NOMO-1 treated with DMSO at 0.1 percent for 48 hours (cell line): ENCODE data around the gene CLUH.
"Not testable (repeated sequence)": the region's sequence is repeated elsewhere in the genome, so short reads cannot be mapped to it uniquely, and the experiment has no call there.

Experiments used
- DNase-seq: peaks from one replicate; lab custom pipeline; 2025; ENCODE audit not compliant: unreplicated experiment; lab: John Stamatoyannopoulos, UW

Gene CLUH

DNA sequence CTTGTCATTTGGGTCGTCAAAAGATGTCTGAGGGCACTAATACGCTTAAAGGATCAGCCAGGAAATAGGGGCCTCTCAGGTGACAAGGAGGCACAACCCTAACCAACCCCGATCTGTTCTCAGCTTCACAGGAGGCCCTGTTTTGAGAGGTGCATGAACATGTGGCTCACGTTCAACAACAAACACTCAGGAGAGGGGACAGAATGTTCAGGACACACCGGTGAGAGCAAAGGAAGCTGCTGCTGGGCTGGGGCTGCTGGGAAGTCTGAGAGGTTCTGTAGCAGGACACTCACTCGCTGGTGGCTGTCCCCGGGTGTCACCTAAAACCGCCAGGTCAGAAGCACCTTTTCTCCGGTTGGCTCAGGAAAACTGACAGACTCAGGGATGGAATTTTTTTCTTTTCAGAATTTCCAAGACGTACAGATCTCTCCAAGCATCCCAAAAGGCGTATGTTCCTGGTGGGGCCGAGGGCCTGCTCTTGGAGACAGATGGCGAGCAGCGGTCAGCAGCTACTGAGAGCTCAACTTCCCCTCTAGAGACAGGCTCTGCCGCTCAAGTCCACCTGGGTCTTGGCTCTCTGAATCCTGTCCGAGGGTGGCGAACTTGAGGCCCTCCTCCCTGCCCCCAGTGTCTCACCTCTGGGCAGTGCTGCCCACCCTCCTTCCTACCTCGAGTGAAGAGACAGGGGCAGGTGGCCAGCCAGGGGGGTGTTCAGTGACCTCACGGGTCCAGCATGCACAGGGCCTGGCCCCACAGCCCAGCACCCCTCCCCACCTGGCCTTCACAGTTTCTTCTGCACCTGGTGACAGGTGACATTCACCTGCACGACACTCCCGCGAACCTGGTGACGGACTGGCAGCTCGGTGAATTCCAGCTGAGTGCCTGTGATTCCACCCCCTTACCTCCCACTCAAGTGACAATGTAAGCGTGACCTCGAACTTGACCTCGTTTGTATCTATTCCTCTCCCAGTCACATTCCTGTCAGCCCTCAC, 22.9 kb downstream of the CLUH start:
- no peak for DNase-seq

DNA sequence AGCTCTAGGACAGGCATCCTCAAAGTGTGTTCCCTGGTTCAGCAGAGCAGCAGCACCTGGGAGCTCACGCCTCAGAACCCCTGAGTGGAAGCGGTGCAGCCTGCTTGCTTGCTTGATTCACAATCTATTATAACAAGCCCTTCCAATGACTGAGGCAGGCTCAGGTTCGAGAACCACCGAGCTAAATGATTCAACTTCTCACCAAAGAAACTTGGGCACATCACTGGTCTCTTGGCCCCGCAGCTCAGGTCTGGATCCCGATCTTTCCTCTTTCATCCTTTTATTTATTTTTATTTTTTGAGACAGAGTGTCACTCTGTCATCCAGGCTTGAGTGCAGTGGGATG, 24.5 kb downstream of the CLUH start:
- no peak for DNase-seq

DNA sequence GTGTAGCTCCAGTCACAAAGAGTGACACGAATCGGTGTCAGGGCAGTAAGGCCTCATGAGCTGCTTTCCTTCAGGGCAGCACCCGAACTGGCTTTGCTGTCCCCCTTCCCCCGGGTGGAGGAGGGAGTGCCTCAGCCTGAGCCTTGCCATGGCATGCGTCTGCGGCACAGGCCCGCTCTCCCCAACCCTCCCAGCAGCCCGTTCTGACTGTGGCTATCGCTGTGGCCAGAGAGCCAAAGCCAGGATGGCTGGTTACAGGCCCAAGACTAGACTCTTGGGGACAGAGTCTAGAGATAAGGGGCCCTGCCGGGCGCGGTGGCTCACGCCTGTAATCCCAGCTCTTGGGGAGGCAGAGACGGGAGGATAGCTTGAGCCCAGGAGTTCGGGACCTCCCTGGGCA, 25.9 kb downstream of the CLUH start:
- no peak for DNase-seq

DNA sequence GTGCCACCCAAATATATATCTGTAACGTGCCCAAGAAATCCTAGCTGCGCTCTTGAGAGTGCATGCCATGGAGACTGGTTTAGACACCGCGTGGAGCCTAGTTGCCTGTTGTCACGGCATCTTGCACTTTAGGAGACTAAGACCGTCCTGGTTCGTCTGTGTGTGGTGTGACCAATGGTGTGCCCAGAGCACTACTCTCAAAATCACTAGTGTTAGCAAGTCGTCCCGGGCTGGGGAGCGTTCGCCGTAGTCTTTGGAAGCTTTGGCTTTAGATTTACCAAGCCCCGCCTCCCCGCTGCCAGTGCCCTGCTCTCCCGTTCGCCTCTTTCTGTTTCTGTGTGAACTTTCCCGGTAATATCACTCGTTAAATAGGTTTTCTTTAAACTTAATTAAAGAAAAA, 27.0 kb downstream of the CLUH start:
- DNase-seq = no peak

DNA sequence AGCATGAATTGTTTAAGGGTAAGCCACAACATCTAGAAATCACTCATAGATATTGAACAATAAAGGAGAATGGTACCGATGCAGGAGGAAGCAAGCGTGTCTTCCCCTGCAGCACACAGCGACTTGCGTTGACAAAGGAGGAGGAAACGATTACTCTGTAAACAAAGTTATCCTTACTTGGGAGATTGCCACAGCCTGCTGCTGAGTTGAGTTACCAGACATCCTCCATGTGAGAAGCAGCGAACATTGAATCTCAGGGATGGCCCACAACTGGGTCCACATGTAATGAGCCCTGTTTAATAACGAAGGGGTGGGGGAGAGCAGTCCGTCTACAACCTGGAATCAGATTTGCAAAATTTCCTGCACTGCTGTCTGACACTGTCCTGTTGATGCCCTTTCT, 27.7 kb downstream of the CLUH start:
- no peak for DNase-seq

DNA sequence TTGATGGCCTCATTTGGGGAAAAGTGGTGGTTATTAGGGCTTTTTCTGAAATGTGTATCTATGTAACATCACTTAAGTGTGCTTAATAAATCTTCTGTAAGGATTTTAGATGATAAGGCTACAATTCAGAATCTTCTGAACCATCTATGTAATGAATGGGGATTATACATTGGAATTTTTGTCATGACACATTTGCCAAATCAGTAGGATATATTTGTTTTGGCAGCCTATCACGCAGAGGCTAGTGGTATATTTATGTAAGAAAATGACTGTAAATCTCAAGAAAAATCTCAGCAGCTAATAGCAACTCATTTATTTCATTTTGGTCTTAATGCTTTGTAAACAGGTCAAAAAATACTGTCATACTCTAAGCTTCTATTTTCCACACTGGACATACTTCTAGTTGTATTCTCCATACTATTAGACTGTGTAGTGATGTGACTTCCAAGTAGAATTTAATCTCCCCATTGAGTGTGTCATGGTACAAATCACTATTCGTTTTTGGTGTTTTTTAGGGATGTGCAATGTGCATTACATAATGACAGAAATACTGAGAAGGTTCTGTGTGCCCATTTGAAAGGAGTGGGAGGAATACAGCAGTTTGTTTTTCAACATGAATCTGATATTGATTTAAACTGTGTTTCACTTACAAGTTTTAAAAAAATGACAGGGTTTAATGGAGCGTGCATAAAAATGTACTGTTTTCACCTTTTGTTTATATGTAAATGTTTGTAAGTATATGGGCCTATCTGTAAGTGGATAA, 29.2 kb downstream of the CLUH start:
- no peak for DNase-seq

DNA sequence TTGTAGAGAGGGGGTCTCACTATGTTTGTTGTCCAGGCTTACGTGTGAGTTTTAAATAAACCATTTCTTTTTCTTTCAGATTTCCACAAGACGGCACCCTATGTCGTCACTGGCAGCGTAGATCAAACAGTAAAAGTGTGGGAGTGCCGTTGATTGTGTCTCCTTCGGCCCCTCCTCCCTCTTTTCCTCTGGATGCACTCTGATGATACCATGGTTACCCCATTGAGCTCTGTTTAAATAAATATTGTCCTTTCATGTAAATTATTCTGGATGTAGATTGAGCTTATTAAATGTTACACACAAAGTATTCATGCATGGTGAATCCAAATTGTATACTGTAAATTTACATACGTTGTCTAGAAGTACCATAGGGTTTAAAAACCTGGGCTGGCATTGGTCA, 29.9 kb downstream of the CLUH start:
- DNase-seq = no peak

DNA sequence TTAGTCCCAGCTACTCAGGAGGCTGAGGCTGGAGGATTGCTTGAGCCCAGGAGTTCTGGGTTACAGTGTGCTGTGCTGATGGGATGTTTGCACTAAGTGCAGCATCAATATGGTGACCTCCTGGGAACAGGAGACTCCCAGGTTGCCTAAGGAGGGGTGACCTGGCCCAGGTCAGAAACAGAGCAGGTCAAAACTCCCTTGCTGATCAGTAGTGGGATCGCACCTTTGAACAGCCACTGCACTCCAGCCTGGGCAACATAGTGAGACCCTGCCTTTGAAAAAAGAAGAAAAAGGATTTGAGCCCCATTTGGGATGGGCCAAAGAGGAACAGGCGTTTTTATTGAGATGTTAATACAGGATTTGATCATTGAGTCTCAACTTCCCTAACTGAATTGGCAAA, 30.6 kb downstream of the CLUH start:
- DNase-seq = no peak

DNA sequence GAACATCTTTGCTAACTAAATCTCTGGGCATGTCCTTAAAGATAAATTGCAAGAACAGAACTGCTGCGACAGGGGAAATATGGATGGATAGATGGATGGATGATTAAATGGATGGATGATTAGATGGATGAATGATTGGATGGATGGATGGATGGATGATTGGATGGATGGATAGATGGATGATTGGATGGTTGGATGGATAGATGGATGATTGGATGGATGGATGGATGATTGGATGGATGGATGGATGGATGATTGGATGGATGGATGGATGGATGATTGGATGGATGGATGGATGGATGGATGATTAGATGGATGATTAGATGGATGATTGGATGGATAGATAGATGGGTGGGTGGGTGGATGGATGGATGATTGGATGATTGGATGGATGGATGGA, 32.3 kb downstream of the CLUH start:
- not testable (repeated sequence) for DNase-seq

DNA sequence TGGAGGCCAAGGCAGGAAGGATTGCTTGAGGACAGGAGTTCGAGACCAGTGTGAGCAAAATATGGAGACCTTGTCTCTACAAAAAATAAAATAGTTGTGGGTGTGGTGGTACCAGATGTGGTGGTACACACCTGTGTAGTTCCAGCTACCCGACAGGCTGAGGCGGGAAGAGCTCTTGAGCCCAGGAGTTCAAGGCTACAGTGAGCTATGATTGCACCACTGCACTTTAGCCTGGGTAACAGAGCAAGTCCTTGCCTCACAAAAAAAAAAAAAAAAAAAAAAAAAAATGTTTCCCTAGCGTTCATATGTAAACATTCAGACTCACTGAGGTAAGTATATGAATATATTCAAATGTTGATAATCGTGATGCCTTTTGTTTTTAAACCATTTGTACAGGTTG, 39.5 kb downstream of the CLUH start:
- DNase-seq = no peak

DNA sequence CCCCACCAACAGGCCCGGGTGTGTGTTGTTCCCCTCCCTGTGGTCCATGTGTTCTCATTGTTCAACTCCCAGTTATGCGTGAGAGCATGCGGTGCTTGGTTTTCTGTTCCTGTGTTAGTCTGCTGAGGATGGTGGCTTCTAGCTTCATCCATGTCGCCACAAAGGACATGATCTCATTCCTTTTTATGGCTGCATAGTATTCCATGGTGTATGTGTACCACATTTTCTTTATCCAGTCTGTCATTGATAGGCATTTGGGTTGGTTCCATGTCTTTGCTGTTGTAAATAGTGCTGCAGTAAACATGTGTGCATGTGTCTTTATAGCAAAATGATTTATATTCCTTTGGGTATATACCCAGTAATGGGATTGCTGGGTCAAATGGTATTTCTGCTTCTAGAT, 51.2 kb downstream of the CLUH start:
- not testable (repeated sequence) for DNase-seq

DNA sequence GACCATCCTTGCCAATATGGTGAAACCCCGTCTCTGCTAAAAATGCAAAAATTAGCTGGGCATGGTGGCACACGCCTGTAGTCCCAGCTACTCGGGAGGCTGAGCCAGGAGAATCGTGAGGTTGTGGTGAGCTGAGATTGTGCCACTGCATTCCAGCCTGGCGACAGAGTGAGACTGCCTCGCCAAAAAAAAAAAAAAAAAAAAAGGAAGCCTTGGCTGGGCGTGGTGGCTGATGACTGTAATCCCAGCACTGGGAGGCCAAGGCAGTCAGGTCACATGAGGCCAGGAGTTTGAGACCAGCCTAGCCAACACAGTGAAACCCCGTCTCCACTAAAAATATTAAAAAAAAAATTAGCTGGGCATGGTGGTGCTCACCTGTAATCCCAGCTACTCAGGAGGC, 52.2 kb downstream of the CLUH start:
- DNase-seq = not testable (repeated sequence)

DNA sequence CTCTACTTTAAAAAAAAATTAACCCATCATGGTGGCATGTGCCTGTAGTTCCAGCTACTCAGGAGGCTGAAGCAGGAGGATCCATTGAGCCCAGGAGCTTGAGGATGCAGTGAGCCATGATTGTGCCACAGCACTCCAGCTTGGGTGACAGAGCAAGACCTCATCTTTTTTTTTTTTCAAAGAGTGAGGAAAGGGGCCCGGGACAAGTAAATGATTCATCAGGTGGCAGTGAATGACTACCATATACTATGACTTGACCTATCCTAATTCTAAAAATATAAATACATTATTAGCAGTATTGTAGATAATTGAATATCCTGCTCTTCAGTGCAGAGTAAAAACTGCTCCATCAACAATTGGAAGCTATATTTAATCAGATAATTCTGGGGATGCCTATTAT, 55.3 kb downstream of the CLUH start:
- DNase-seq = no peak

DNA sequence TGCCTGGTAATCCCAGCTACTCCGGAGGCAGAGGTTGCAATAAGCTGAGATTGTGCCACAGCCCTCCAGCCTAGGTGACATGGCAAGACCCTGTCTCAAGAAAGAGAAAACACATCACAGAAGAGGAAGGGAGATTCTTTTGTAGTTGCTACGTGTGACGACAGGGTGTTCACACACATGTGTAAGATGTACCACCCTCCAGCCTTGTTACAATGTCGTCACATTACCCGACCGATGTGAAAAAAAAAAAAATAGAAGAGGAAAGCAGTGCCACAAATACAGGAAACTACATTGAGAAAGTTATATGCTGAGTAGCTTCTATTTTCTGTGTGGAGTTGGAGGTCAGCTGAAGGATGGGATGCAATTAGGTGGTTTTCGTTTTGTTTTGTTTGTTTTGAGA, 56.0 kb downstream of the CLUH start:
- no peak for DNase-seq

DNA sequence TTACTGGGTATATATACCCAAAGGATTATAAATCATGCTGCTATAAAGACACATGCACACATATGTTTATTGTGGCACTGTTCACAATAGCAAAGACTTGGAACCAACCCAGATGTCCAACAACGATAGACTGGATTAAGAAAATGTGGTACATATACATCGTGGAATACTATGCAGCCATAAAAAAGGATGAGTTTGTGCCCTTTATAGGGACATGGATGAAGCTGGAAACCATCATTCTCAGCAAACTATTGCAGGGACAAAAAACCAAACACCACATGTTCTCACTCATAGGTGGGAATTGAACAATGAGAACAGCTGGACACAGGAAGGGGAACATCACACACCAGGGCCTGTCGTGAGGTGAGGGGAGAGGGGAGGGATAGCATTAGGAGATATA, 58.7 kb downstream of the CLUH start:
- not testable (repeated sequence) for DNase-seq

DNA sequence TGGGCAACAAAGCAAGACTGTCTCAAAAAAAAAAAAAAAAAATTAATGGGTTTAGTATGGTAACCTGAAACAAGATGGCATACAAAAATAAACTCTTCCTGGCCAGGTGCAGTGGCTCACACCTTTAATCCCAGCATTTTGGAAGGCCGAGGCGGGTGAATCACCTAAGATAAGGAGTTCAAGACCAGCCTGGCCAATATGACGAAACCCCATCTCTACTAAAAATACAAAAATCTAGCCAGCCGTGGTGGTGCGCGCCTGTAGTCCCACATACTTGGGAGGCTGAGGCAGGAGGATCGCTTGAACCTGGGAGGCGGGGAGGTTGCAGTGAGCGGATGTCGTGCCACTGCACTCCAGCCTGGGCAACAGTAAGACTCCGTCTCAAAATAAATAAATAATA, 62.4 kb downstream of the CLUH start:
- no peak for DNase-seq

DNA sequence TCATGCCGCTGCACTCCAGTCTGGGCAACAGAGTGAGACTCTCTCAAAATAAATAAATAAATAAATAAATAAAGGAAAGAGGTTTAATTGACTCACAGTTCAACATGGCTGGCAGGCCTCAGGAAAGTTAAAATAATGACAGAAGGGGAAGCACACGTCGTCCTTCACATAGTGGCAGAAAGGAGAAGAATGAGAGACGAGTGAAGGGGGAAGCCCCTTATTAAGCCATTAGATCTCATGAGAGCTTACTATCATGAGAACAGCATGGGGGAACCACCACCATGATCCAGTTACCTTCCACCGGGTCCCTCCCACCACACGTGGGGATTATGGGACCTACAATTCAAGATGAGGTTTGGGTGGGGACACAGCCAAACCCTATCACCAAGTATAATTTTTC, 63.6 kb downstream of the CLUH start:
- no peak for DNase-seq

DNA sequence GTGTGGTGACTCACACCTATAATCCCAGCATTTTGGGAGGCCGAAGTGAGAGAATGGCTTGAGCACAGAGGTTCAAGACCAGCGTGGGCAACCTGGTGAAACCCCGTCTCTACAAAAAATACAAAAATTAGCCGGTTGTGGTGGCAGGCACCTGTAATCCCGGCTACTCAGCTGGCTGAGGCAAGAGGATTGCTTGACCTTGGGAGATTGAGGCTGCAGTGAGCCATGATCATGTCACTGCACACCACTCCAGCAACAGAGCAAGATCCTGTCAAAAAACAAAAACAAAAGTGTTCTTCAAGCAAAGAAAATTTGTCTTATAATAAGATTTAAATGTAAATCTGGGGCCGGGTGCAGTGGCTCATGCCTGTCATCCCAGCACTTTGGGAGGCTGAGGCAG, 66.6 kb downstream of the CLUH start:
- no peak for DNase-seq
